Fibroblast of lung (primary cell): ENCODE results near the gene ASTL. TPM values are rescaled to one million over a fixed set of nuclear protein-coding genes. Genes with fewer than 3 reads are reported as not detected.
A peak's percentile ranks its signal among the peaks of the same experiment; 100 is the strongest.

Experiments
- DNase-seq, 2 donors: peaks; one replicate each; pipeline versions ENCODE4 v3.0.0 to v3.0.0-alpha.2; 2010; ENCODE audit warnings: low read depth in 2 of 2
- H2AFZ ChIP-seq: 2 replicates; pipeline ENCODE4 v1.5.1; 2012; ENCODE audit warnings: low read length, control low read depth, inconsistent platforms
- H3K27ac ChIP-seq: 2 replicates; pipeline ENCODE4 v1.5.1; 2011; ENCODE audit warnings: low read length, control low read depth; ENCODE audit not compliant: insufficient read depth
- H3K27me3 ChIP-seq: 2 replicates; pipeline ENCODE4 v1.5.1; 2011; ENCODE audit warnings: mild to moderate bottlenecking, low read length; ENCODE audit not compliant: control insufficient read depth, insufficient read depth
- H3K36me3 ChIP-seq: 2 replicates; pipeline ENCODE4 v1.5.1; 2011; ENCODE audit warnings: low read length; ENCODE audit not compliant: control insufficient read depth, insufficient read depth
- H3K4me1 ChIP-seq: 2 replicates; pipeline ENCODE4 v1.5.1; 2011; ENCODE audit warnings: low read length; ENCODE audit not compliant: control insufficient read depth, insufficient read depth; ENCODE audit errors: extremely low read depth
- H3K4me2 ChIP-seq: 2 replicates; pipeline ENCODE4 v1.5.1; 2011; ENCODE audit warnings: low read length, control low read depth; ENCODE audit not compliant: insufficient read depth; ENCODE audit errors: extremely low read depth
- H3K4me3 ChIP-seq, 4 experiments: fragments of 200-600 bp in 1 of 4; sonication (generic) in 1 of 4; replicated peaks in 1 of 4; 2 replicates each; pipeline ENCODE4 v1.5.1; 2011 to 2016; ENCODE audit warnings: low read length in 4 of 4, low read depth in 3 of 4, mild to moderate bottlenecking in 3 of 4, control low read depth in 2 of 4, inconsistent platforms in 1 of 4, mixed read lengths in 1 of 4; ENCODE audit not compliant: insufficient read depth in 1 of 4; ENCODE audit errors: control extremely low read depth in 1 of 4
- H3K79me2 ChIP-seq: 2 replicates; pipeline ENCODE4 v1.5.1; 2012; ENCODE audit warnings: mild to moderate bottlenecking, low read length, inconsistent platforms; ENCODE audit not compliant: control insufficient read depth, insufficient read depth
- H3K9ac ChIP-seq: 2 replicates; pipeline ENCODE4 v1.5.1; 2011; ENCODE audit warnings: mild to moderate bottlenecking, low read length, control low read depth; ENCODE audit not compliant: insufficient read depth
- H3K9me3 ChIP-seq: 2 replicates; pipeline ENCODE4 v1.5.1; 2012; ENCODE audit warnings: low read depth, low read length; ENCODE audit not compliant: control insufficient read depth, insufficient read depth
- H4K20me1 ChIP-seq: 2 replicates; pipeline ENCODE4 v1.5.1; 2011; ENCODE audit warnings: low read length; ENCODE audit not compliant: control insufficient read depth, insufficient read depth; ENCODE audit errors: extremely low read depth
- EZH2 ChIP-seq: IDR thresholded peaks from 2 replicates; pipeline ENCODE4 v1.5.1; 2012; ENCODE audit warnings: low read length, control low read depth, mild to moderate bottlenecking; ENCODE audit errors: missing control alignments
- polyA plus RNA-seq, 2 donors: library from polyadenylated mRNA; depleted of rRNA in 1 of 2; stranded (reverse) in 1 of 2; unstranded in 1 of 2; fragments of >200 nt; gene quantifications; 2 replicates each; pipeline ENCODE4 v1.2.1, GENCODE V29; 2011 to 2012; ENCODE audit warnings: missing spikeins in 1 of 2
- total RNA-seq: library from RNA; depleted of rRNA; stranded (reverse); fragments of >200 nt; gene quantifications from 2 replicates; pipeline ENCODE4 v1.2.1, GENCODE V29; 2014
- TF ChIP-seq, protein P1 (sequence below), 2 donors: IDR thresholded peaks in 1 of 2; conservative IDR thresholded peaks in 1 of 2; 1 replicate in 1 of 2; 2 replicates in 1 of 2; pipeline ENCODE4 v1.5.1; 2011 to 2012; ENCODE audit warnings: low read length in 2 of 2, control low read depth in 1 of 2, inconsistent platforms in 1 of 2, low read depth in 1 of 2, mild to moderate bottlenecking in 1 of 2

ASTL gene
- total and polyA plus RNA-seq, 2 donors (not counting 1 experiment from before 2014, with no cell fraction given): not detected

DNA sequence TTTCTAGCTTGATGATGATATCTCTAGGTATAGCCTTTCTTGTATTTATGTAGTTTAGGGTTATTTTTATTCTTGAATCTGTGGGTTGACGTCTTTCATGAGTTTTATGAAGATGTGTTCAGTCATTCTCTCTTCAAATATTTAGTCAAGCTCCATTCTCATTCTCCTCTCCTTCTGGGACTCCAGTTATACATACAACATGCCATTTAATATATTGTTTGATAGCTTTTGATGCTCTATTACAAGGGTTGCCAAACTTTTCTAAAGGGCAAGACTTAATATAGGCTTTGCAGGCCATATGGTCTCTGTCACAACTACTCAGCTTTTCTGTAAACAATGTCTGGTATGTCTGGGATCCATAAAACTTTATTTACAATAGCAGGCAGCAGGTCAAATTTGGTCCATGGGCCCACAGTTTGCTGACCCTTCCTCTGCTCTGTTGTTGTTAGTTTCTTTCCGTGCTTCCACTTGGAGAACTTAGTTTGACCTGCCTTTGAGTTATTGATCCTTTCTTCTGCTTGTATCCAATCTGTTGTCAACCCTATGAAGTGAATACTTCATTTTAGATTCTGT, 63.0 kb downstream of the ASTL start:
- H4K20me1 ChIP-seq: no peaks in the 10 kb centered on the region
- H3K4me2 ChIP-seq: no peak overlapping the region
- no peaks in the 10 kb centered on the region for H3K4me1 ChIP-seq
- no peak overlapping the region for H3K9ac ChIP-seq
- DNase-seq: peak in 1 of 2 donors; percentile 26
- TF ChIP-seq, protein P1, sequence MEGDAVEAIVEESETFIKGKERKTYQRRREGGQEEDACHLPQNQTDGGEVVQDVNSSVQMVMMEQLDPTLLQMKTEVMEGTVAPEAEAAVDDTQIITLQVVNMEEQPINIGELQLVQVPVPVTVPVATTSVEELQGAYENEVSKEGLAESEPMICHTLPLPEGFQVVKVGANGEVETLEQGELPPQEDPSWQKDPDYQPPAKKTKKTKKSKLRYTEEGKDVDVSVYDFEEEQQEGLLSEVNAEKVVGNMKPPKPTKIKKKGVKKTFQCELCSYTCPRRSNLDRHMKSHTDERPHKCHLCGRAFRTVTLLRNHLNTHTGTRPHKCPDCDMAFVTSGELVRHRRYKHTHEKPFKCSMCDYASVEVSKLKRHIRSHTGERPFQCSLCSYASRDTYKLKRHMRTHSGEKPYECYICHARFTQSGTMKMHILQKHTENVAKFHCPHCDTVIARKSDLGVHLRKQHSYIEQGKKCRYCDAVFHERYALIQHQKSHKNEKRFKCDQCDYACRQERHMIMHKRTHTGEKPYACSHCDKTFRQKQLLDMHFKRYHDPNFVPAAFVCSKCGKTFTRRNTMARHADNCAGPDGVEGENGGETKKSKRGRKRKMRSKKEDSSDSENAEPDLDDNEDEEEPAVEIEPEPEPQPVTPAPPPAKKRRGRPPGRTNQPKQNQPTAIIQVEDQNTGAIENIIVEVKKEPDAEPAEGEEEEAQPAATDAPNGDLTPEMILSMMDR (conservative IDR thresholded peaks at IDR 0.05 in 1 of 2, IDR thresholded peaks at IDR 0.05 in 1 of 2; ENCODE audit: low read depth in 1 of 2, low read length in 2 of 2): no peak
- no peak for TF ChIP-seq EZH2
- peaks cover 12% of the 10 kb centered on the region for H3K27me3 ChIP-seq
- H2AFZ ChIP-seq: no peak overlapping the region
- no peak overlapping the region for H3K27ac ChIP-seq
- H3K4me3 ChIP-seq: no peak overlapping the region
- H3K79me2 ChIP-seq: no peaks in the 10 kb centered on the region
- no peaks in the 10 kb centered on the region for H3K9me3 ChIP-seq
- no peaks in the 10 kb centered on the region for H3K36me3 ChIP-seq

DNA sequence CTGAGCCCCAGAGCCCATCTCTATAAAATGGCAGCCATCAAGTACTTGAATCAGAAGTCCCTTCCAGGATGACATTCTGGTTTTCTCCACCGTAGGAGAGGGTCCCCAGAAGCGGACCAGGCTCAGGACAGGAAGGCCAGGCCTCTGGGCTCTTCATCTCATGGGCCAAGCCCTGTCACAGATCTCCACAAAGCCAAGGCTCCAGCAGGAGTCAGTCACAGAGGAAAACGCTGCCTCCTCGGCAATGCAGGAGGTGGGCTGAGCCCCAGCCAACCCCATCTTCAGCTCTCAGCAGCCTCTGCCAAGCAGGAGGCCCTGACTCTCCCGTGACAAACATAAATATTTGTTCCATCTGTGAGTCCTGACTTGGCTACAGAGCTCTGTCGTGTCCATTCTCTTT, 64.1 kb downstream of the ASTL start:
- no peak overlapping the region for H3K4me2 ChIP-seq
- no peak for DNase-seq

DNA sequence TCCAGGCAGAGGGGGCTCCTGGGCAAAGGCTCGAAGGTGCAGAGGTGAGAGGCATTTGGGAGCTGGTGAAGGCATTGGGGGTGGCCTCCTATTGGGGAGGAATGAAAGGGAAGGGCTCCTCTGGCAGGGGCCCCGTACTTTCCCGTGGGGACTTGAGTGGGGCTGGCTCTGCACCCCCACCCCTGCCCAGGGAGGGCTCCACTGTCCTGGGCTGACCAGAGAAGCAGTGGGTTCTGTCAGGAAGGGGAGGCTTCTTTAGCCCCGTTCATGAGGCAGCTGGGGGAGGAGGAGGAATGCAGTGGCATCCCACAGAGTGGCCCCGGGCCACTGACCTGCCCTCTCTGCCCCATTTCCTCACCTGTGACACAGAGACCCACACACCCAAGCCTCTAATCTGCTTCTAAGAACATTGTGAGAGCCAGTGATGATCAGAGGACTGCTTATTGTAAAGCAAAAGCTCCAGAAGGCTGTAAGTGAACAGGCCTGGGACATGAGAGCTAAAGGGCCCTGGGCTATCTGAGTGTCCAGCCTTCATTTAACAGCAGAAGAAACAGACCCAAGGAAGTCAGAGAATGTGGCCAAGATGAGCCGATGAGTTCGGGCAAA, 65.0 kb downstream of the ASTL start:
- Histone ChIP-seq H3K79me2 (no peaks in the 10 kb centered on the region), H4K20me1 (no peaks in the 10 kb centered on the region), H3K4me2 (no peak overlapping the region), H3K9ac (no peak overlapping the region), H2AFZ (no peak overlapping the region), H3K9me3 (no peaks in the 10 kb centered on the region), H3K4me1 (no peaks in the 10 kb centered on the region), H3K27ac (no peak overlapping the region), H3K36me3 (no peaks in the 10 kb centered on the region), H3K27me3 (peaks cover 12% of the 10 kb centered on the region), H3K4me3 (no peak overlapping the region)
- no peak for DNase-seq
- TF ChIP-seq EZH2: no peak

More for the DNA sequence above, 64.1 kb downstream of the ASTL start:
- Histone ChIP-seq H3K4me1 (no peaks in the 10 kb centered on the region), H3K27me3 (peaks cover 12% of the 10 kb centered on the region), H3K9me3 (no peaks in the 10 kb centered on the region), H2AFZ (no peak overlapping the region), H4K20me1 (no peaks in the 10 kb centered on the region), H3K9ac (no peak overlapping the region), H3K36me3 (no peaks in the 10 kb centered on the region), H3K4me3 (no peak overlapping the region), H3K79me2 (no peaks in the 10 kb centered on the region), H3K27ac (no peak overlapping the region)
- no peak for TF ChIP-seq EZH2
- TF ChIP-seq, protein P1 (conservative IDR thresholded peaks at IDR 0.05 in 1 of 2, IDR thresholded peaks at IDR 0.05 in 1 of 2; ENCODE audit: low read depth in 1 of 2, low read length in 2 of 2): no peak

Other genes with a start within 250 kb of the ASTL start
- 31.1 and 32.9 TPM in 2 replicates for gene ANKRD36C, start 146.7 kb downstream of the ASTL start, total RNA-seq
- 1.9 and 3.9 TPM in 2 replicates for gene ANKRD36C, start 146.7 kb downstream of the ASTL start, polyA plus RNA-seq
- gene GPAT2, start 103.6 kb downstream of the ASTL start, total RNA-seq: 2.8 and 3.9 TPM in 2 replicates
- 1.1 and 3.5 TPM in 2 replicates for gene GPAT2, start 103.6 kb downstream of the ASTL start, polyA plus RNA-seq
- not detected in 2 replicates for gene ADRA2B, start 21.9 kb downstream of the ASTL start, total RNA-seq
- gene ADRA2B, start 21.9 kb downstream of the ASTL start, polyA plus RNA-seq: 0.07 TPM in 1 of 2 replicates, not detected in the other
- 0.33 and 1.0 TPM in 2 replicates for gene DUSP2, start 6.9 kb upstream of the ASTL start, total RNA-seq
- 0.17 and 0.26 TPM in 2 replicates for gene DUSP2, start 6.9 kb upstream of the ASTL start, polyA plus RNA-seq
- gene STARD7, start 70.3 kb upstream of the ASTL start, total RNA-seq: 71.7 and 121 TPM in 2 replicates
- gene STARD7, start 70.3 kb upstream of the ASTL start, polyA plus RNA-seq: 109 and 114 TPM in 2 replicates
- 15.2 and 20.8 TPM in 2 replicates for gene TMEM127, start 127.5 kb upstream of the ASTL start, total RNA-seq
- gene TMEM127, start 127.5 kb upstream of the ASTL start, polyA plus RNA-seq: 48.0 and 54.8 TPM in 2 replicates
- 85.3 and 101 TPM in 2 replicates for gene CIAO1, start 127.7 kb upstream of the ASTL start, total RNA-seq
- gene CIAO1, start 127.7 kb upstream of the ASTL start, polyA plus RNA-seq: 57.4 and 67.8 TPM in 2 replicates
- gene SNRNP200, start 167.0 kb upstream of the ASTL start, total RNA-seq: 39.8 and 49.4 TPM in 2 replicates
- gene SNRNP200, start 167.0 kb upstream of the ASTL start, polyA plus RNA-seq: 65.0 and 102 TPM in 2 replicates
- 4.1 and 4.6 TPM in 2 replicates for gene ITPRIPL1, start 186.8 kb upstream of the ASTL start, total RNA-seq
- 2.0 and 2.6 TPM in 2 replicates for gene ITPRIPL1, start 186.8 kb upstream of the ASTL start, polyA plus RNA-seq
- gene NCAPH, start 197.3 kb upstream of the ASTL start, total RNA-seq: 0.51 and 4.3 TPM in 2 replicates
- gene NCAPH, start 197.3 kb upstream of the ASTL start, polyA plus RNA-seq: 8.4 and 34.6 TPM in 2 replicates